ENCODE measurements around the gene WNT3. TPM values are rescaled to one million over a fixed set of nuclear protein-coding genes. Genes with fewer than 3 reads are reported as not detected.

WNT3 gene
- total and polyA plus RNA-seq, 4 donors: 0.19 to 4.3 (median 2.7) TPM

DNA sequence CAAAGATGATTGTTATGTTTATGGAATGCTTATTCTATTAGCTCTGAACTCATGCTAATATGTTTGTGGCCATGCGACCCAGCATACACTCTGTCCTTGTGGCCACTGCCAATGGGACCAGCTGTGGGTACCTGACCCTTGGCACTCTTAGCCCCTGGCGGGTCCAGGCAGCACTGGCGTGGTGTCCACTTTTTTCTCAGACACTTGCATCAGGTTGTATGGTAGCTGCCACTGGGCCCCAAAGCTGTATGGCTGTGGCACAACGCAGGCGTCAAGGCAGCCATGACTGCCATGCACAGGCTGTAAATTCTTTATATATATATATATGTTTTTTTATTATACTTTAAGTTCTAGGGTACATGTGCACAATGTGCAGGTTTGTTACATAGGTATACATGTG is 20.7 kb upstream of the WNT3 start:
- Histone ChIP-seq H3K9ac (ENCODE audit: low read depth in 1 of 2, low read length in 2 of 2) (no peak overlapping the region), H3K27me3 (ENCODE audit: control insufficient read depth in 4 of 4, insufficient read depth in 4 of 4, low read length in 3 of 4) (no peaks in the 10 kb centered on the region), H3K9me3 (ENCODE audit: control insufficient read depth in 4 of 4, low read length in 3 of 4) (peaks cover 0 to 8% (median 2%) of the 10 kb centered on the region in 4 donors), H3K36me3 (ENCODE audit: control insufficient read depth in 4 of 4, insufficient read depth in 3 of 4, low read depth in 1 of 4, low read length in 3 of 4) (no peaks in the 10 kb centered on the region), H3K27ac (ENCODE audit: low read depth in 1 of 2, low read length in 2 of 2) (no peak overlapping the region), H3K4me1 (ENCODE audit: control insufficient read depth in 4 of 4, insufficient read depth in 4 of 4, low read length in 3 of 4) (peaks cover 0 to 9% (median 3%) of the 10 kb centered on the region in 4 donors), H3K4me3 (ENCODE audit: low read depth in 1 of 3, low read length in 3 of 3) (no peak overlapping the region)
- TF ChIP-seq YY1 (IDR thresholded peaks at IDR 0.05) (no peak), GABPA (IDR thresholded peaks at IDR 0.05 in 1 of 2, conservative IDR thresholded peaks at IDR 0.05 in 1 of 2) (no peak)
- TF ChIP-seq, protein P1, sequence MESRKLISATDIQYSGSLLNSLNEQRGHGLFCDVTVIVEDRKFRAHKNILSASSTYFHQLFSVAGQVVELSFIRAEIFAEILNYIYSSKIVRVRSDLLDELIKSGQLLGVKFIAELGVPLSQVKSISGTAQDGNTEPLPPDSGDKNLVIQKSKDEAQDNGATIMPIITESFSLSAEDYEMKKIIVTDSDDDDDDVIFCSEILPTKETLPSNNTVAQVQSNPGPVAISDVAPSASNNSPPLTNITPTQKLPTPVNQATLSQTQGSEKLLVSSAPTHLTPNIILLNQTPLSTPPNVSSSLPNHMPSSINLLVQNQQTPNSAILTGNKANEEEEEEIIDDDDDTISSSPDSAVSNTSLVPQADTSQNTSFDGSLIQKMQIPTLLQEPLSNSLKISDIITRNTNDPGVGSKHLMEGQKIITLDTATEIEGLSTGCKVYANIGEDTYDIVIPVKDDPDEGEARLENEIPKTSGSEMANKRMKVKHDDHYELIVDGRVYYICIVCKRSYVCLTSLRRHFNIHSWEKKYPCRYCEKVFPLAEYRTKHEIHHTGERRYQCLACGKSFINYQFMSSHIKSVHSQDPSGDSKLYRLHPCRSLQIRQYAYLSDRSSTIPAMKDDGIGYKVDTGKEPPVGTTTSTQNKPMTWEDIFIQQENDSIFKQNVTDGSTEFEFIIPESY (IDR thresholded peaks at IDR 0.05): no peak
- 89% methylated on average over 5 of the region's 5 CpGs for WGBS
- DNase-seq (ENCODE audit: low spot score): no peak

- H3K9me3 ChIP-seq (ENCODE audit: control insufficient read depth in 4 of 4, low read length in 3 of 4): no peaks in the 10 kb centered on the region
- no peak overlapping the region for H3K9ac ChIP-seq (ENCODE audit: low read depth in 1 of 2, low read length in 2 of 2)
- no peaks in the 10 kb centered on the region for H3K27me3 ChIP-seq (ENCODE audit: control insufficient read depth in 4 of 4, insufficient read depth in 4 of 4, low read length in 3 of 4)
- no peak overlapping the region for H3K27ac ChIP-seq (ENCODE audit: low read depth in 1 of 2, low read length in 2 of 2)
- H3K36me3 ChIP-seq (ENCODE audit: control insufficient read depth in 4 of 4, insufficient read depth in 3 of 4, low read depth in 1 of 4, low read length in 3 of 4): no peaks in the 10 kb centered on the region
- WGBS: 73% methylated on average over 4 of the region's 4 CpGs
- H3K4me3 ChIP-seq (ENCODE audit: low read depth in 1 of 3, low read length in 3 of 3): no peak overlapping the region
- no peak for DNase-seq (ENCODE audit: low spot score)
- TF ChIP-seq, protein P1 (IDR thresholded peaks at IDR 0.05): no peak
- no peak for TF ChIP-seq EGR1 (IDR thresholded peaks at IDR 0.05; ENCODE audit: low read depth in 2 of 2)
- no peak for TF ChIP-seq RAD21 (IDR thresholded peaks at IDR 0.05)
- TF ChIP-seq GABPA (IDR thresholded peaks at IDR 0.05 in 1 of 2, conservative IDR thresholded peaks at IDR 0.05 in 1 of 2): no peak
- TF ChIP-seq FOXA1 (IDR thresholded peaks at IDR 0.05): no peak
- TF ChIP-seq ATF3 (IDR thresholded peaks at IDR 0.05): no peak
- no peak for TF ChIP-seq YY1 (IDR thresholded peaks at IDR 0.05)
- TF ChIP-seq FOXA2 (IDR thresholded peaks at IDR 0.05): no peak
- TF ChIP-seq JUND (IDR thresholded peaks at IDR 0.05): no peak
- no peak for TF ChIP-seq RXRA (IDR thresholded peaks at IDR 0.05)
- TF ChIP-seq HNF4G (IDR thresholded peaks at IDR 0.05): no peak
- TF ChIP-seq MAX (IDR thresholded peaks at IDR 0.05): no peak
- TF ChIP-seq REST (IDR thresholded peaks at IDR 0.05): no peak
- peaks cover 0 to 9% (median 4%) of the 10 kb centered on the region in 4 donors for H3K4me1 ChIP-seq (ENCODE audit: control insufficient read depth in 4 of 4, insufficient read depth in 4 of 4, low read length in 3 of 4)
Measured at GRCh38 chr17:46837521-46837920, 19.0 kb upstream of the WNT3 start.
